Measurements from ENCODE around the gene MAEA.

GRCh38 chr4:1293991-1294390 lies 4.3 kb downstream of the MAEA start:
- TF ChIP-seq, protein P1, sequence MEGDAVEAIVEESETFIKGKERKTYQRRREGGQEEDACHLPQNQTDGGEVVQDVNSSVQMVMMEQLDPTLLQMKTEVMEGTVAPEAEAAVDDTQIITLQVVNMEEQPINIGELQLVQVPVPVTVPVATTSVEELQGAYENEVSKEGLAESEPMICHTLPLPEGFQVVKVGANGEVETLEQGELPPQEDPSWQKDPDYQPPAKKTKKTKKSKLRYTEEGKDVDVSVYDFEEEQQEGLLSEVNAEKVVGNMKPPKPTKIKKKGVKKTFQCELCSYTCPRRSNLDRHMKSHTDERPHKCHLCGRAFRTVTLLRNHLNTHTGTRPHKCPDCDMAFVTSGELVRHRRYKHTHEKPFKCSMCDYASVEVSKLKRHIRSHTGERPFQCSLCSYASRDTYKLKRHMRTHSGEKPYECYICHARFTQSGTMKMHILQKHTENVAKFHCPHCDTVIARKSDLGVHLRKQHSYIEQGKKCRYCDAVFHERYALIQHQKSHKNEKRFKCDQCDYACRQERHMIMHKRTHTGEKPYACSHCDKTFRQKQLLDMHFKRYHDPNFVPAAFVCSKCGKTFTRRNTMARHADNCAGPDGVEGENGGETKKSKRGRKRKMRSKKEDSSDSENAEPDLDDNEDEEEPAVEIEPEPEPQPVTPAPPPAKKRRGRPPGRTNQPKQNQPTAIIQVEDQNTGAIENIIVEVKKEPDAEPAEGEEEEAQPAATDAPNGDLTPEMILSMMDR (IDR thresholded peaks at IDR 0.05; ENCODE audit: poor library complexity): no peak
- no peak for TF ChIP-seq EZH2 (IDR thresholded peaks at IDR 0.05; ENCODE audit: borderline replicate concordance)
